Stomach (tissue), 9 donors: Measurements from ENCODE around the gene U2AF1. TPM values are rescaled to one million over a fixed set of nuclear protein-coding genes. Genes with fewer than 3 reads are reported as not detected.
A peak's percentile ranks its signal among the peaks of the same experiment; 100 is the strongest.
"Not testable (repeated sequence)": the region's sequence is repeated elsewhere in the genome, so short reads cannot be mapped to it uniquely, and the experiment has no call there.

ENCODE experiments used
- DNase-seq, 2 donors: peaks; one replicate each; pipeline versions ENCODE4 v3.0.0 to v3.0.0-alpha.2; 2013 to 2019
- H3K27ac ChIP-seq, 5 donors: fragments of 200-600 bp in 4 of 5; sonication (generic) in 4 of 5; one replicate each; pipeline ENCODE4 v1.5.1; 2013 to 2019; ENCODE audit warnings: mild to moderate bottlenecking in 1 of 5, moderate library complexity in 1 of 5
- H3K27me3 ChIP-seq, 3 donors: fragments of 200-600 bp; sonication (generic); one replicate each; pipeline ENCODE4 v1.5.1; 2017 to 2019; ENCODE audit warnings: mixed run types in 1 of 3
- H3K36me3 ChIP-seq, 4 donors: fragments of 200-600 bp; sonication (generic); 1 replicate in 3 of 4; 2 replicates in 1 of 4; pipeline ENCODE4 v1.5.1; 2016 to 2019
- H3K4me1 ChIP-seq, 4 donors: fragments of 200-600 bp; sonication (generic); one replicate each; pipeline ENCODE4 v1.5.1; 2016 to 2019
- H3K4me3 ChIP-seq, 4 donors: fragments of 200-600 bp; sonication (generic) in 3 of 4; one replicate each; pipeline ENCODE4 v1.5.1; 2016 to 2019; ENCODE audit warnings: mild to moderate bottlenecking in 1 of 4
- H3K9me3 ChIP-seq, 4 donors: fragments of 200-600 bp; sonication (generic); one replicate each; pipeline ENCODE4 v1.5.1; 2016 to 2019
- WGBS, 5 donors: extraction: QIAGEN DNeasy Blood & Tissue Kit in 3 of 5; methylation state at CpG; one replicate each; pipeline versions ENCODE4 v1.1.5 to v1.1.7; 2013 to 2018; 5-methylcytosine and 5-hydroxymethylcytosine counted together
- intact Hi-C: fragments of 100-400 bp; cut with DNase I; formaldehyde crosslinking; loops from one replicate; pipeline ENCODE4 v1.15.1; 2023; ENCODE audit warnings: low total_unique reads
- polyA plus RNA-seq, 3 donors: library from polyadenylated mRNA; stranded (reverse); fragments of 200-250 nt; gene quantifications; one replicate each; pipeline ENCODE4 v1.2.3, GENCODE V29; 2013
- total RNA-seq, 5 donors: library from RNA; depleted of rRNA; stranded (reverse); fragments of >200 nt; gene quantifications; one replicate each; pipeline versions ENCODE4 v1.1.0 to v1.2.3, GENCODE V29; 2014 to 2016
- donor health status: healthy with polysubstance abuse.
- donor health status: Bipolar disorder and iron deficiency.
- donor health status: healthy.

Gene U2AF1
- total and polyA plus RNA-seq, 8 donors = 16.1 to 170 (median 40.3) TPM

GRCh38 chr21:43062955-43063664 lies 44.3 kb downstream of the U2AF1 start:
- H3K9me3 ChIP-seq, intact Hi-C loops, H3K36me3 ChIP-seq, H3K4me1 ChIP-seq, H3K27me3 ChIP-seq, H3K27ac ChIP-seq, DNase-seq, H3K4me3 ChIP-seq: not testable (repeated sequence)
- 82 to 100% (median 100%) methylated on average over 1 to 2 of the region's 28 CpGs; no CpG with 5 or more reads in 2 of the 5 donors for WGBS, 5 donors

- WGBS, 5 donors = no CpG with 5 or more reads among the region's 13 CpGs
- intact Hi-C loops, H3K4me1 ChIP-seq, H3K36me3 ChIP-seq, H3K4me3 ChIP-seq, H3K27ac ChIP-seq, H3K9me3 ChIP-seq, H3K27me3 ChIP-seq, DNase-seq: not testable (repeated sequence)
These were observed 54.3 kb downstream of the U2AF1 start for GRCh38 chr21:43053112-43053511.

GRCh38 chr21:43045876-43046821 lies 61.2 kb downstream of the U2AF1 start:
- H3K9me3 ChIP-seq, H3K27me3 ChIP-seq, H3K4me3 ChIP-seq, DNase-seq, H3K36me3 ChIP-seq, intact Hi-C loops, H3K4me1 ChIP-seq: not testable (repeated sequence)
- WGBS, 5 donors = 0 to 61% (median 48%) methylated on average over 1 to 18 of the region's 21 CpGs; no CpG with 5 or more reads in 1 of the 5 donors
- peak overlapping the region in 2 of 5 donors; percentile 29 to 81 for H3K27ac ChIP-seq

- H3K4me3 ChIP-seq, H3K4me1 ChIP-seq, H3K27me3 ChIP-seq, H3K36me3 ChIP-seq, intact Hi-C loops, DNase-seq, H3K9me3 ChIP-seq: not testable (repeated sequence)
- H3K27ac ChIP-seq = peak overlapping the region in 2 of 5 donors; percentile 31 to 42
- 26 to 50% (median 45%) methylated on average over 4 to 8 of the region's 17 CpGs for WGBS, 5 donors
These were observed 62.0 kb downstream of the U2AF1 start for GRCh38 chr21:43045165-43045875.

GRCh38 chr21:43044547-43044946 lies 62.8 kb downstream of the U2AF1 start:
- H3K36me3 ChIP-seq, H3K27me3 ChIP-seq, DNase-seq, H3K4me1 ChIP-seq, intact Hi-C loops, H3K4me3 ChIP-seq, H3K9me3 ChIP-seq, H3K27ac ChIP-seq: not testable (repeated sequence)
- 68 to 77% (median 74%) methylated on average over 6 to 12 of the region's 14 CpGs; no CpG with 5 or more reads in 2 of the 5 donors for WGBS, 5 donors

GRCh38 chr21:43043291-43043690 lies 64.1 kb downstream of the U2AF1 start:
- H3K36me3 ChIP-seq, H3K27ac ChIP-seq, DNase-seq, H3K9me3 ChIP-seq, H3K27me3 ChIP-seq, H3K4me1 ChIP-seq, H3K4me3 ChIP-seq, intact Hi-C loops: not testable (repeated sequence)
- WGBS, 5 donors = 94 to 97% (median 95%) methylated on average over 4 to 10 of the region's 14 CpGs; no CpG with 5 or more reads in 1 of the 5 donors

Other genes with a start within 250 kb of the U2AF1 start
- 100 to 1,000 TPM in 1 of 5 donors, 10 to 100 TPM in 2, 1 to 10 TPM in 2; 7.6 to 285 (median 21.5) TPM for gene WDR4, start 228.0 kb downstream of the U2AF1 start, total RNA-seq
- 10 to 100 TPM in 1 of 3 donors, 1 to 10 TPM in 2; 7.5 to 10.4 (median 7.8) TPM for gene WDR4, start 228.0 kb downstream of the U2AF1 start, polyA plus RNA-seq
- gene NDUFV3, start 214.3 kb downstream of the U2AF1 start, total RNA-seq = 10 to 100 TPM; 33.9 to 51.3 (median 42.3) TPM
- gene NDUFV3, start 214.3 kb downstream of the U2AF1 start, polyA plus RNA-seq = 10 to 100 TPM; 19.2 to 19.6 (median 19.3) TPM
- gene ERVH48-1, start 181.9 kb downstream of the U2AF1 start, total RNA-seq = under 1 TPM in 1 of 5 donors, not detected in 4; 0.55 TPM
- not detected for gene ERVH48-1, start 181.9 kb downstream of the U2AF1 start, polyA plus RNA-seq
- 10 to 100 TPM in 4 of 5 donors, 1 to 10 TPM in 1; 4.9 to 88.7 (median 16.5) TPM for gene PKNOX1, start 133.0 kb downstream of the U2AF1 start, total RNA-seq
- gene PKNOX1, start 133.0 kb downstream of the U2AF1 start, polyA plus RNA-seq = 10 to 100 TPM in 1 of 3 donors, 1 to 10 TPM in 2; 8.2 to 14.4 (median 9.1) TPM
- gene CBS, start 31.7 kb downstream of the U2AF1 start, total RNA-seq = 10 to 100 TPM in 4 of 5 donors, 1 to 10 TPM in 1; 2.0 to 25.1 (median 19.1) TPM
- gene CBS, start 31.7 kb downstream of the U2AF1 start, polyA plus RNA-seq = 10 to 100 TPM; 10.8 to 21.9 (median 15.7) TPM
- gene CRYAA, start 61.4 kb upstream of the U2AF1 start, total RNA-seq = not detected
- not detected for gene CRYAA, start 61.4 kb upstream of the U2AF1 start, polyA plus RNA-seq